GM19023 (cell line): ENCODE measurements around the gene IMMP1L.

Experiments
- ATAC-seq: cut with Tn5 transposase; IDR thresholded peaks from one replicate; pipeline ENCODE4 v1.9.1; 2021; ENCODE audit warnings: mild to moderate bottlenecking, moderate library complexity; ENCODE audit not compliant: unreplicated experiment

Gene IMMP1L

GRCh38 chr11:31404614-31405013, 104.8 kb downstream of the IMMP1L start:
- ATAC-seq = no peak

DNA sequence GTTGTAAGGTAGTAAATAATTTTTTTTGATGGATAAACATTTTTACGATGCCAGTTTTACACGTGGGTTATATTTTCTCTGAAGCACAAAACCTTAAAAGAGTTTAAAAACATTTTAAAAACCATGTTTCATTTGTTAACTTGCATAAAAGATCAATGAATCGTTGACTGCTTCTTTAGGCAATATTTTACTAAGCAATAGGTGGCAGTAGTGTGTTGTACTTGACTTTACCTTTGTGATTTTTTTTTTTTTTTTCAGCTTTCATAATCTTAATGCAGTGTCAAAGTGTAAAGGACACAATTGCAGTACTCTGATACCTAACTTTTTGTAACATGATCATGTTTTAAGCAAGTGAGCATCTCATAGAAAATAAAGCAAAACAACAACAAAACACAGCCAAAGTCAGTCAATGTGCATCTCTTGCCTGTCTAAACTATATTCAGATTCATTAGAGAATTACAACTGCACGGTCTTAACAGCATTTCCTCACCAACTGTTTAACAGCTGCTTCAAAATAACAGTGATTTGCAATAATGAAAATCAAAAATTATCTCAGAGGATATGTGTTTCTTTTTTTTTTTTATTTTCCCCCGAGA, 112.1 kb downstream of the IMMP1L start:
- no peak for ATAC-seq

GRCh38 chr11:31387379-31387778, 122.0 kb downstream of the IMMP1L start:
- ATAC-seq = no peak

DNA sequence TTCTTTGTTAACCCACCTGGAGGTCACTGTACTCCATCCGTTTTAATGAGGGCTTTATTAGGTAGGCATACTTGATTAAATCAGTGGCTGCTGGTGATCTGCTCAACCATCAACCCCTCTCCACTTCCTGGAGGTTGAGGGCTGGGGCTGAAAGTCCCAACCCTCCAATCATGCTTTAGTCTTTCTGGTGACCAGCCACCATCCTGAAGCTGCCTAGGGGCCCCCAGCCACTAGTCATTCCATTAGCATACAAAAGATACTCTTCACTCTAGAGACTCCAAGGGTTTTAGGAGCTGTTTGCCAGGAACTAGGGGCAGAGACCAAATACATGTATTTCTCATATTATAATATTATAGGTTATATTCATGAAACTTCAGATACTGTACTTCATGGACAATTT, 126.3 kb downstream of the IMMP1L start:
- no peak for ATAC-seq
